GM19035 (cell line): ENCODE data around the gene PIK3CD.

Source experiments
- ATAC-seq: cut with Tn5 transposase; IDR thresholded peaks from one replicate; pipeline ENCODE4 v1.9.1; 2021; ENCODE audit not compliant: unreplicated experiment

The PIK3CD gene

DNA sequence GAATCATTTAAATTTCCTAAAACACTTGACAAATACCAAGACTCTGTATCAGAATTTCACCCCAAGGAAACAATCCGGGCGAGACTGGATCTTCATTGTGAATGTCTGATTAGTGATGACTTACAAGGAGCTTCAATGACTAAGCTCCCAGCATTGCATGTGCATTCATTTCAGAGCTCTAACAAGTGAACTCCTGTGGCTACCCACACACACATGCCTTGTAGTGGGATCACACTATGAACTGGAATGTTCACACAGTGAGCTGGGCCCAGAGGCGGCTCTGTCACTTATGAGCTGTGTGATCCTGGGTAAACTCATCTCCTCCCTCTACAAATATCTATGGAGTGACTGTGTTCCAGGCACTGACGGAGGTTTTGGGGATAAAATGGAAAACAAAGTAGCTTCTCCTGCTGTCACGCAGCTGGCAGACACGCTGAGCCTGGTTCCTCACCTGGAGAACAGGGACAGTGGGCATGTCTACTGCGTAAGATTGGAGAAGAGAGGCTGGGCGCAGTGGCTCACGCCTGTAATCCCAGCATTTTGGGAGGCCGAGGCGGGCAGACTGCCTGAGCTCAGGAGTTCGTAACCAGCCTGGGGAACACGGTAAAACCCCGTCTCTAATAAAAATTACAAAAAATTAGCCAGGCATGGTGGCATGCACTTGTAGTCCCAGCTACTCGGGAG, 115.4 kb downstream of the PIK3CD start:
- no peak for ATAC-seq

DNA sequence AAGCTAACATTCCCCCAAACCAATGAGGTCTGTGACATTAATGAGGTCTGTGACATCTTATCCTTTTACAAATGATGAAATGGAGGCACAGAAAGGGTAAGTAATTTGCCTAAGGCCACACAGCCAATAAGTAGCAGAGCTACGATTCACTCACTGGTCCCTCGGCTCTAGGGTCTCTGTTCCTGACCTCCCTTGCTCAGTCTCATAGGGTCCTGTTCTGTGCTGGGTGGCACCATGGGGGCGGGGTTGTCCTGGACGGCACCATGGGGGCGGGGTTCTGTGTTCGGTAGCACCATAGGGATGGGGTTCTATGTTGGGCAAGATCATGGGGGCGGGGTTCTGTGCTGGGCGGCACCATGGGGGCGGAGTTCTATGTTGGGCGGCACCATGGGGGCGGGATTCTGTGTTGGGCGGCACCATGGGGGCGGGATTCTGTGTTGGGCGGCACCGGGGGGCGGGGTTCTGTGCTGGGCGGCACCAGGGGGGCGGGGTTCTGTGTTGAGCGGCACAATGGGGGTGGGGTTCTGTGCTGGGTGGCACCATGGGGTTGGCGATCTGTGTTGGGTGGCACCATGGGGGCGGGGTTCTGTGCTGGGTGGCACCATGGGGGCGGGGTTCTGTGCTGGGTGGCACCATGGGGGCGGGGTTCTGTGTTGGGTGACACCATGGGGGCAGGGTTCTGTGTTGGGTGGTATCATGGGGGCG, 116.6 kb downstream of the PIK3CD start:
- no peak for ATAC-seq

DNA sequence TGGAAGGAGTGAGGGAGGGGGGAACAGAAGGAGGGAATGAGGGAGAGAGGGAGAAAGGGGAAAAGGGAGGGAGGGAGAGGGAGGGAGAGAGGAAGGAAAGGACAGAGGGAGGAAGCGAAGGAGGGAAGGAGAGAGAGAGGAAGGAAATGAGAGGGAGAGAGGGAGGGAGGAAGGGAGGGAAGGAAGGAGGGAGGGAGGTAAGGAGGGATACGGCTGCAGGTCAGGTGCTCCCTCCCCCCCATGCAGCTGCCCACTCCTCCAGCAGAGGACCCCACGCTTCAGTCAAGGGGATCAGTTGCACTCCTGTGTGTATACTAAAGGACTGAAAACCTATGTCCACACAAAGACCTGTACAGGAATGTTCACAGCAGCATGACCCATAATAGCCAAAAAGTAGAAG, 117.5 kb downstream of the PIK3CD start:
- no peak for ATAC-seq

DNA sequence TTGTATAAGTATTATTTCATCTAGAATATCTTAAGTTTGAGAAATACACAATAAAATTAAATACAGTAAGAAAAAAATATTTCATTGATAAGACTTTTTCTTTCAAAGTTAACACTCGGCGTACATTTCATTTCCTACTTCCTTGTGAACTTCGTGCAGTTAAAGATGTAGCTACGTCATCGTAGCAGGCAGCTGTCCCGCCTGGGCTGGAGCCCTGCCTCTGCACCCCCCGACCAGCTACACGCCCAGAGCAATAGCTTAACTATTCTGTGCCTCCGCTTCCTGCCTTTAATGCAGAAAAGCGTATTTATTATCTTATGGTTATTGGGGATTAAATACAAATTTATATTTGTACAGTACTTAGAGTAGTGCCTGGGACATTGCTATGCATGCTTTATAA, 118.8 kb downstream of the PIK3CD start:
- ATAC-seq = no peak

DNA sequence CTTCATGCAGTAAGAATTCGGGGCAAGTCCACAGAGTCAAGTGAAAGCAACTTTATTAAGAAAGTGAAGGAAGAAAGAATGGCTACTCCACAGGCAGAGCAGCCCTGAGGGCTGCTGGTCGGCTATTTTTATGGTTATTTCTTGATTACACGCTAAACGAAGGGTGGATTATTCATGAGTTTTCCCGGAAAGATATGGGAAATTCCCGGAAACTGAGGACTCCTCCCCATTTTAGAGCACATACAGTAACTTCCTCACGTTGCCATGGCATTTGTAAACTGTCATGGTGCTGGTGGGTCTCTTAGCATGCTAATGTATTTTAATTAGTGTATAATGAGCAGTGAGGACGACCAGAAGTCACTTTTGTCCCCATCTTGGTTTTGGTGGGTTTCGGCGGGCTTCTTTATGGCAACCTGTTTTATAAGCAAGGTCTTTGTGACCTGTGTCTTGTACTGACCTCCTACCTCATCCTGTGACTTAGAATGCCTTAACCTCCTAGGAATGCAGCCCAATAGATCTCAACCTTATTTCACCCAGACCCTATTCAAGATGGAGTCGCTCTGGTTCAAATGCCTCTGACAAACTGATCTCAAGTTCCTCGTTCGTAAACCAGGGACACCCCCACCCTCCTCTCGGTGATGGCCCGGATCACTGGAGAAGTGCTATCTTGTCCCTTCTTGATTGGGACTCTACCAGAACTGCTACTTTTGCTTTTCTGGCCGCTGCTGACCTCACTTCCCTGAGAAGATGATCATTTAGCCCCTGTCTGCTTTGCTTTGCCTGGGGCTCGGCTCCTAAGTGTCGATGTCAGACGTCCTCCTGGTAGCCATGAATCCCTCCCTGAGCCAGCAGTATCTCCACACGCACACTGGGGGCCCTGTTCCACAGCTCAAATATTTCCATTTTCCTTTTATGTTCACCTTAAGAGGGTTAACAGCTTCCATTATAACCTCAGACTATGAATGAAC, 123.5 kb downstream of the PIK3CD start:
- ATAC-seq = no peak

DNA sequence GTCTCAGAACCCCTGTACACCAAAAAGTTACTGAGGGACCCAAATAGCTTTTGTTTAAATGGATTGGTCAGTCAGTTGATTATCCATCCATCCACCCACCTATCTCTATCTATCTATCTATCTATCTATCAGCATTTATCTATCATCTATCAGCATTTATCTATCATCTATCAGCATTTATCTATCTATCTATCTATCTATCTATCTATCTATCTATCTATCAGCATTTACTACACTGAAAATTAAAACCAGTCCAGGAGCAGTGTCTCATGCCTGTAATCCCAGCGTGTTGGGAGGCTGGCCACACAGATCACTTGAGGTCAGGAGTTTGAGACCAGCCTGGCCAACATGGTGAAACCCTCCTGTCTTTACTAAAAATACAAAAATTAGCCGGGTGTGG, 125.2 kb downstream of the PIK3CD start:
- no peak for ATAC-seq
